GM08714 (cell line): Measurements from ENCODE around the gene MET.
"Not testable (repeated sequence)": the region's sequence is repeated elsewhere in the genome, so short reads cannot be mapped to it uniquely, and the experiment has no call there.

Experiments
- H3K4me3 ChIP-seq: fragments of 200-500 bp; sonication (Bioruptor generic); 2 replicates; pipeline ENCODE4 v1.5.1; 2014; ENCODE audit warnings: mild to moderate bottlenecking, low read length, inconsistent platforms
- ZNF274 ChIP-seq: IDR thresholded peaks from 2 replicates; pipeline ENCODE4 v1.6.1; 2012; ENCODE audit warnings: mild to moderate bottlenecking, low read depth, low read length

The MET gene

DNA sequence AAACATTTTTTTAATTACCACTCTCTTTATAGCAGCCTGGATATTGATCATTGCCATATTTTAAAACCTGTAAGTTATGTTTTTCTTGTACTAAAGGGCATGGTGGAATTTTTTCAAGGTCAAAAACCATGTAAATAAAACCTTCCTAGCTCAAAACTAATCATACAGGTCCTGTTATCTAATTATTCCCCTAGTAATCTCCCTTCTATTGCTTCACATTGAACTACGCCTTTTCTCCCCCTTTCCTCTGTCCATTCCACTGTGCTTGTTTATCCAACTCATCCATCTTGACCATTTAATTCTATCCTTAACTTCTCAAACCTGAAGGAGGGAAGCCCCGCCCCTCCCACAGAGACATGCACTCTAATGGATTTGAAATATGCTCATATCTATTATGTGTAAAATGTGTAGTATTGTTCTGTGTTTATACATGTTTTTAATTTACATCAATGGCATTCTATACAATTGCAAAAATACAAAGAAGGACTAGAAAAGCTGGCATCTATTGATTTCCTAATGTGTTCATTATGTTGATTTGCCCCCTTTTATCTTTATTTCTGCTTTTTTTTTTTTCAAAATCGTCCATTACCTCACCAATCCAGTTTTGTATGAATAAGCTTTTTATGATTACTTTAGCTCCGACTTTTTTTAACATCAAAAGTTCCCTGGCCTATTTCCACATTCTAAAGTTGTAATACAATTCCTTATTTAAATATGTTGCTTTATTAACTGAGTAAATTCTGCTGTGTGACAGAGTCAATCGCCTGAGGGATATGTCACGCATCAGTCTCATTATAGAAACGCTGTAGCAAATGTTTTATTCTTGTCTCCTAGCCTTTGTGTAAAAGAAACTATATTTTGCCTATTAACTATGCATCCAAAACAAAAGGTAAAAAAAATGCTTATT, 61.0 kb downstream of the MET start:
- TF ChIP-seq ZNF274: no peak
- H3K4me3 ChIP-seq: no peak overlapping the region

DNA sequence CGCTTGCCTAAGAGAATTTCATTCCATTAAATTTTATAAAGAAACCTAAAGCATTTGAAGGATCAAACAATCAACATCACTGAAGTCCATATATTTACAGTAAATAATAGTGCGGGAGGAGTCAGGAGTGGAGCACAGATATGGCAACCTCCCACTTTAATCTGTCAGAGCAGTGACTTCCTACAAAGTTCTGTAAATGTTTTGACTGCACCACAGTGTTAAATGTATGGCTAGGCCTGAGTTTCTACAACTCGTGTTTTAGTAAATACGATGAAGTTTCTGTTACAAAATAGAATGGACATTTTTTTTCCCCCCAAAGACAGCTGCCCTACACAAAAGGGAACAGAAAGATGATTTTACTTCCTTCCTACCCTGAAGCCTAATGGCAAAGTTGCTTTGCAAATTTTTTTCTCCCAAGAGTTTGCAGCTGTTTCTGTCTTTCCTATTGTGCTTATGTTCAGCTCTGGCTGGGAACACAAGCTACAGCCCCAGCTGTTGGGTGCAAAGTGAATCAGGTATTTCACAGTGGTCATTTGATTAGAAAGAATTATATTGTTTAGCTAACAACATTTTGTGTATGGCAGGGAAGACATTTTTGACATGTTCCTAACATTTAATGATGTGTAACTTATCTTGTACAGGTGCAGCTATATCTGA, 62.1 kb downstream of the MET start:
- H3K4me3 ChIP-seq: no peak overlapping the region
- no peak for TF ChIP-seq ZNF274

DNA sequence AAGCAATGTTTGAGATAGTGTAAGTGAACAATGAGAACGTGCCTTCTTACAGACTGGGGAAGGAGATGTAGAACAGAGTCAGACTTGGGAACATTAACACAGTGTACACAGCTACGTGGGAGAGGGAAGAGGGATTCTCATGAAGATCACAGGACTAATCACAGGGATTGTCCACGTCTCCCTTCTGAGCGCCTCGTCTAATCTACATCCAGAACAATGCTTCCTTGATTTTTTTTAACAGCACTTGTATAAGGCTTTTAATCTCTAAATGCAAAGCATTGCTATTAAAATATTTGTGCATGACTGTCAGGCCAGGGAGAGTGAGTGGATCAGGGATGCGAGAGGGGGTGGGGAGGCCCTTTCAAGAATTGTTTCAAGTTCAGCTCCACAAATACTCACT, 62.7 kb downstream of the MET start:
- no peak overlapping the region for H3K4me3 ChIP-seq
- TF ChIP-seq ZNF274: no peak

DNA sequence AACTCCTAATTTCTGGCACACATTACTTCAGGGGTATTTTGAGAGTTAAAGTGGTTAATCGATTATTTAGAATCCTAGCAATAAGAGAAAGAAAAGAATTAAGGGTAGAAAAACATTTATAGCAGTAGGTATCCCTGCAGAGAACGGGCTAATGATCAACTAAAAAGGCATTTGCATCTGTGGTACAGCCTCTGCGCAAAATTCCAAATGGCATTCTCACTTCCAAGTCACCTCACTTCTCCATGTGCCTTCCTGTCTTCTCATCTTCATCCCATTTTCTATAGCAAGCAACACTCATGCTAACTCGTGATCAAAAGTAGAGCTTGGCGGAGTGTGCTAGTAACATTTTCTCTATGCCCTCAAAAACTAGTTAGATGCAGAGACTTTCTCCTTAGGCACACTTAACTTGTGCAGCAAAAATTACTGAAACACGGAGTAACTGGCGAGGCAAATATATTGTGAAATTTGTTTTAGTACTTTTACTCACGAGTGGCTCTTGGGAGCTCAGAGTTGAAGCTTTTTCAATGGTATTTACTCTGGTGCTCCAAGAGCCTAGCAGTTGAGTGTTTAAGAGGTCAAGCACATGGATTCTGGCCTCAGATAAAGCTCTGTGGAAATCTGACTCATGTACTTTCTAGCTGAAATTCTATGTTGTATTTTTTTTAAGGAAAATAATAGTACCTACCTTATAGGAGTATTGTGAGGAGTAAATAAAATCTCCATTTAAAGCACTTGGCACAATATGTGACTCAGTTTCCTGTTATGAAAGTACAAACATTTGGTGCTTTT, 65.1 kb downstream of the MET start:
- TF ChIP-seq ZNF274: no peak
- no peak overlapping the region for H3K4me3 ChIP-seq

DNA sequence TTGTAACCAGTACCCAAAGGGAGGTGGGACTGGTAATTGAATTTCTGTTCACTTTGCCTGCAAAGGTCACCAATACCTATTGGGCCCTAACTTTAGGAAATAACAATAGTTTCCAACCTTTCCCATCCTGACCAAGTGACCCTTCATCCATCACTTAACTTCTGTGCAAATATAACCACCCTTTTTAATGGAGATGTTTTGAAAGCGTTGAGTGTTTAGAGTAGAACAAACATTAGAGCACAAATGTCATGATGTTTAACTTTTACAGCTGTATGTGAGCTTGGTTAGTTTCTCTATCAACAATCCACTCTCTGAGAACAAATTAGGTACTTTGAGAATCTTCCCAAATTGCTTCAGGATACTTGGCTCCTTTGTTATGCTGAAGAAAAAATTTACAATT, 66.4 kb downstream of the MET start:
- no peak overlapping the region for H3K4me3 ChIP-seq
- no peak for TF ChIP-seq ZNF274

DNA sequence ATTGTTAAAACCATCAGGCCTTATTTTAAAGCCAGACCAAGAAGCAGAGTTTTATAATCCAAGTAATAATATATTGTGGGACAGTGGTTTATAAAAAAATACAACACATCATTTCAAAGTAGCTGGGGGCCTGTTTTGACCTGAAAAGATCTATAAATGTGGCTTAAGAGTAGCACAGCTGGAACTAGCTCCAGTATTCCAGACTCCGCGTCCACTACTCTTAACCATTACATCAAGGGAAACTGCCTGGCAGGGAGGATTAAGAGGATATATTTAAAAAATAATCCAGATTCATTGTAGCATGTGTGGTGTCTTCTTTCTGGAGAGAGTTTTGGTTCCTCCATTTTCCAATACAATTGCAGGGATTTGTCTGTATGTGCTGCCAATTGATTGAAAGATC, 67.3 kb downstream of the MET start:
- H3K4me3 ChIP-seq: no peak overlapping the region

DNA sequence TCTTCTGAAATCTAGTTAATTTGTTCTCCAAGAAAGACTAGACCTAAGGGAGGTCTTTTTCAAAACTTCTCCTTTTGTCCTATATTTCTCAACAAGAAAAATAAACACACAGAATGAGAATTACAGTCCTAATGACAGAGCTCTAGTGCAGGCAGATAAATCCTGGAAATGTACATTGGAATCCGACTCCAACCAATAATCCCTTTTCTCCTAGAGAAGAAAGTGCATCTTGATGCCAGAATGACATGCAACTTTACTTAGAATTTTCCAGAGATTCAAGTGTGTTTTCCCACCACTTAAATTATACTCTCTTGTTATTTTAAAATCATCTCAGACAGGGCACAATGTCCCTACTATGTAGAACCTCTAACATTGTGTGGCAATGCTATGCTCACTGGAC, 68.2 kb downstream of the MET start:
- TF ChIP-seq ZNF274: no peak
- no peak overlapping the region for H3K4me3 ChIP-seq

More for the DNA sequence above, 67.3 kb downstream of the MET start:
- TF ChIP-seq ZNF274: no peak

DNA sequence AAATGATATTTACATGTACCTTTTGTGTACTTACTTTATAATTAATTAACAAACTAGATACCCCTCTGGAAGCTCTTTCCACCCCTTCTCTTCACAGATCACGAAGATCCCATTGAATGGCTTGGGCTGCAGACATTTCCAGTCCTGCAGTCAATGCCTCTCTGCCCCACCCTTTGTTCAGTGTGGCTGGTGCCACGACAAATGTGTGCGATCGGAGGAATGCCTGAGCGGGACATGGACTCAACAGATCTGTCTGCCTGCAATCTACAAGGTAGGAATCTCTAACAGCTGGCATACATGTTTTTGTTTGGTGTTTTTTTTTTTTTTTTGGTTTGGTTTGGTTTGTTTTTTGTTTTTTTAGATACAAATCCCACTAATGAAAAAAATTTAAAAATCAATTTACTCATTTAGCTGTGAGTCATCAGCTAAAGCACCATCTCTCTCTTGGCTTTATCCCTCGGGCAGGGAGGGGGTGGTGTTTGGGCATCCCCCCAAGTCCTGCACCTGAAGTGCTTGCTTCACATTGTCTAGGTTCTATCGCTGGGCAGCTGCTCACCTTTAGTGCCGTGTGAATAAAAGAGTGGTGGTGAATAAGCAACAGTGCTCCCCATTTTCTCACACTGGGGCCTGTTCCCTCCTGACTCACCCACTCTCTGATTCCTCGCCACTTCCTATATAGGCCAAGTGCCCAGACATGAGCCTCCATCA, 68.9 kb downstream of the MET start:
- no peak for TF ChIP-seq ZNF274
- H3K4me3 ChIP-seq: no peak overlapping the region

DNA sequence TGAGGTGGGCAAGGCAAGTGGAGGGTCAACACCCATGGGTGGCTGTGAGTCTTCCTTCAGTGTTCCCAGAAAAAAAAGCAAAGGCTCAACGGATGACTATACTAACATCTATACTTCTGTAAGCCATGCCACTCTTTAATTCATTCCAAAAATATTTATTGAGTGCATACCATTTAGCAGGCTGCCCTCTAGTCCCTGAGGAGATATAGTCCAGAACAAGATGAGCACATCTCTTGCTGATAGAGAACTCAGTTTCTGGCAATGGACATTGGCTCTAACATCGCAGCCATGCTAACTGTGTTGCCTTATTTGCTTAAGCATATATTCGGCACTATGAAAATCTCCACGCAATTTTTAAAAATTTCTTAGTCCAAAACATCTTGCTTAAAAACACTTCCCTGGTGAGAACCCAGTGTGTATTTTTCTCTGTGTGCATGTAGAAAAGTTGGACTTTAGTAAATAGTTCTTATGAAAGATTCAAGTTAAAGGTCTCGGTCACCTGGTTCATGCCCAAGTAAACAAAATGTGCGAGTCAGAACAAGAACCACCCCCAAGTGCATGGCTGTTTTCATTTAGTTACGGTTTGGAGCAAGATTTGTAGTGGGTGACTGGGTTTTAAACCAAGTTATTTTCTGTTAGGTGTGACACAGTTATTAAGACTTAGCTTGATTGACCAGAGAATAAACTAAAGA, 69.8 kb downstream of the MET start:
- TF ChIP-seq ZNF274: no peak

DNA sequence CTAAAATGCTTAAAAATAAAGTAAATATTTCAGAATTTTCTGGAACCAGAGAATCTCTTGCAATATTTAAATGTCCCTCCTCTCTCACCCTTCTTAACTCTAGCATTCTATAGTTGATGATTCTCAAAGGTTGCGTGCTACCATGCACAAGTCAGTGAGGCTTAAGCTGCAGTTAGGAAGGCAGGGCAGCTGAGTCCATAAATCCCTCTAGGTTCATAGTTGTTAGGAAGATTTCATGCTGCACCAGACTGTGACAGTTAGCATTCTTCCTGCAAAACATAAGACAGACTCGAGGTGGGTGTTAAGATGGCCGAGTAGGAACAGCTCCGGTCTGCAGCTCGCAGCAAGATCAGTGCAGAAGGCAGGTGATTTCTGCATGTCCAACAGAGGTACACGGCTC, 70.6 kb downstream of the MET start:
- TF ChIP-seq ZNF274: no peak
- H3K4me3 ChIP-seq: no peak overlapping the region

More for the DNA sequence above, 69.8 kb downstream of the MET start:
- H3K4me3 ChIP-seq: no peak overlapping the region

DNA sequence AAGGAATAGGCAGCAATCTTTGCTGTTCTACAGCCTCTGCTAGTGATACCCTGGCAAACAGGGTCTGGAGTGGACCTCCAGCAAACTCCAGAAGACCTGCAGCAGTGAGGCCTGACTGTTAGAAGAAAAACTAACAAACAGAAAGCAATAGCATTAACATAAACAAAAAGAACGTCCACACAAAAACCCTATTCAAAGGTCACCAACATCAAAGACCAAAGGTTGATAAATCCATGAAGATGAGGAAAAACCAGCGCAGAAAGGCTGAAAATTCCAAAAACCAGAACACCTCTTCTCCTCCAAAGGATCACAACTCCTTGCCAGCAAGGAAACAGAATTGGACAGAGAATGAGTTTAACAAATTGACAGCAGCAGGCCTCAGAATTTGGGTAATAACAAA, 71.8 kb downstream of the MET start:
- H3K4me3 ChIP-seq: not testable (repeated sequence)

DNA sequence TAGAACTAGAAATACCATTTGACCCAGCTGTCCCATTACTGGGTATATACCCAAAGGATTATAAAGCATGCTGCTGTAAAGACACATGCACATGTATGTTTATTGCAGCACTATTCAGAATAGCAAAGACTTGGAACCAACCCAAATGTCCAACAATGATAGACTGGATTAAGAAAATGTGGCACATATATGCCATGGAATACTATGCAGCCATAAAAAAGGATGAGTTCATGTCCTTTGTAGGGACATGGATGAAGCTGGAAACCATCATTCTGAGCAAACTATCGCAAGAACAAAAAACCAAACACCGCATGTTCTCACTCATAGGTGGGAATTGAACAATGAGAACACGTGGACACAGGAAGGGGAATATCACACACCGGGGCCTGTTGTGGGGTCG, 74.4 kb downstream of the MET start:
- not testable (repeated sequence) for H3K4me3 ChIP-seq

DNA sequence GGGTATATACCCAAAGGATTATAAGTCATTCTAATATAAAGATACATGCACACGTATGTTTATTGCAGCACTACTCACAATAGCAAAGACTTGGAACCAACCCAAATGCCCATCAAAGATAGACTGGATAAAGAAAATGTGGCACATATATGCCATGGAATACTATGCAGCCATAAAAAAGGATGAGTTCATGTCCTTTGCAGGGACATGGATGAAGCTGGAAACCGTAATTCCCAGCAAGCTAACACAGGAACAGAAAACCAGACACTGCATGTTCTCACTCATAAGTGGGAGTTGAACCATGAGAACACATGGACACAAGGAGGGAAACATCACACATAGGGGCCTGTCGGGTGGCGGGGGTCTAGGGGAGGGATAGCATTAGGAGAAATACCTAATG, 79.1 kb downstream of the MET start:
- H3K4me3 ChIP-seq: not testable (repeated sequence)
